ENCODE data around the gene SNAPC2.

DNA sequence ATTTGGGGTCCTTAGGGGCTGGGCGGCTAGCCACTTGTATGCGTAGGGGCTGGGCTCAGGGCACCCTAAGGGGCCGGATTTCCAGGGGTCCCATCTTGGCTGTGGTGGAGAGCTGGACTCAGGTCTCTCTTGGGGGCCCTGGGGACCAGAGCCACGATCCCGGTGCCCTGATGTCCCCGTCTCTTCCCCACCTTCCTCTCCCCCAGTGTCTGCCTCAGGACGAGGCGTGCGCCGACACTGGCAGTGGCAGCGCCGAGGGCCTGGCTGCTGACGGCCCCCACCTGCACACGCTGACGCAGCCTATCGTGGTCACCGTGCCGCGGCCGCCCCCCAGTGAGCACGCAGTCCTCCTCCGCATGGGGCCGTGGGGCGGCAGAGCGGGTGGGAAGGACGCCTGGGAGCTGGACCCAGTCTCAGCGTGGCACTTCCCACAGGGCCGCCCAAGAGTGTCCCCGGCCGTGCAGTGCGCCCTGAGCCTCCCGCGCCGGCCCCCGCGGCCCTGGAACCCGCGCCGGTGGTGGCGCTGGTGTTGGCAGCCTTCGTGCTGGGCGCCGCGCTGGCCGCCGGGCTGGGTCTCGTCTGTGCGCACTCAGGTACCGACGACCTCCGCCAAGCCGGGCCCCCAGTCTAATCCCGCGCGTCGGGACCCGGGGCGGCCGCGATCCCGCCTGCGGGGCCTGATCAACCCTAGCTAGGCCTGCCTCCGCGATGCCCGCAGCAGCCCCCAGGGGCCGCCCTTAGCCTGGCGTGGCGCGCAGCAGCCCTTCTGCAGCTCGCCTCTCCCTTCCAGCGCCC, 2.7 kb upstream of the SNAPC2 start:
- TF ChIP-seq CTCF (IDR thresholded peaks at IDR 0.05), result peak; percentile 75
- peak; percentile 63 for TF ChIP-seq EZH2 (IDR thresholded peaks at IDR 0.05; ENCODE audit: borderline replicate concordance, insufficient read depth, low read depth, low read length, poor library complexity, severe bottlenecking)
